CD14-positive monocyte (primary cell): ENCODE data around the gene CARM1. TPM values are rescaled to one million over a fixed set of nuclear protein-coding genes. Genes with fewer than 3 reads are reported as not detected.

ENCODE experiments used
- DNase-seq, 3 donors: peaks; one replicate each; pipeline ENCODE4 v3.0.0-alpha.2; 2011 to 2022
- H2AFZ ChIP-seq: 2 replicates; pipeline ENCODE4 v1.6.0; 2012; ENCODE audit warnings: mild to moderate bottlenecking, low read depth, low read length, inconsistent platforms; ENCODE audit not compliant: insufficient read depth, poor library complexity, severe bottlenecking
- H3K27ac ChIP-seq, 2 donors: 1 replicate in 1 of 2; 2 replicates in 1 of 2; pipeline ENCODE4 v1.5.1; 2012 to 2013; ENCODE audit warnings: low read length in 2 of 2, control low read depth in 1 of 2, inconsistent platforms in 1 of 2, low read depth in 1 of 2, mild to moderate bottlenecking in 1 of 2
- H3K27me3 ChIP-seq, 2 donors: one replicate each; pipeline versions ENCODE4 v1.6.0 to v1.6.1; 2011 to 2013; ENCODE audit warnings: low read length in 2 of 2; ENCODE audit not compliant: control insufficient read depth in 2 of 2, insufficient read depth in 2 of 2
- H3K36me3 ChIP-seq, 2 donors: replicated peaks in 1 of 2; 1 replicate in 1 of 2; 2 replicates in 1 of 2; pipeline versions ENCODE4 v1.5.1 to v1.6.1; 2012 to 2013; ENCODE audit warnings: low read length in 2 of 2, control low read depth in 1 of 2, inconsistent platforms in 1 of 2, mild to moderate bottlenecking in 1 of 2; ENCODE audit not compliant: insufficient read depth in 2 of 2, control insufficient read depth in 1 of 2
- H3K4me1 ChIP-seq, 2 donors: 1 replicate in 1 of 2; 2 replicates in 1 of 2; pipeline versions ENCODE4 v1.5.1 to v1.6.1; 2012 to 2013; ENCODE audit warnings: low read length in 2 of 2, control low read depth in 1 of 2, inconsistent platforms in 1 of 2, mild to moderate bottlenecking in 1 of 2, moderate library complexity in 1 of 2; ENCODE audit not compliant: insufficient read depth in 2 of 2, control insufficient read depth in 1 of 2
- H3K4me2 ChIP-seq: replicated peaks from 2 replicates; pipeline ENCODE3; 2012; ENCODE audit warnings: low read length, moderate library complexity, mild to moderate bottlenecking; ENCODE audit not compliant: poor library complexity, severe bottlenecking; ENCODE audit errors: extremely low read depth
- H3K4me3 ChIP-seq, 3 experiments: fragments of 200-600 bp in 1 of 3; sonication (generic) in 1 of 3; replicated peaks in 1 of 3; 1 replicate in 2 of 3; 2 replicates in 1 of 3; pipeline ENCODE4 v1.5.1; 2011 to 2013; ENCODE audit warnings: low read length in 3 of 3, mild to moderate bottlenecking in 3 of 3, control low read depth in 2 of 3, low read depth in 2 of 3, inconsistent platforms in 1 of 3, moderate library complexity in 1 of 3
- H3K79me2 ChIP-seq: 2 replicates; pipeline ENCODE4 v1.6.0; 2012; ENCODE audit warnings: mild to moderate bottlenecking, control low read depth, inconsistent platforms, low read length, moderate library complexity; ENCODE audit not compliant: insufficient read depth
- H3K9ac ChIP-seq: 2 replicates; pipeline ENCODE4 v1.6.0; 2017; ENCODE audit warnings: low read length, mild to moderate bottlenecking; ENCODE audit not compliant: insufficient read depth, poor library complexity, severe bottlenecking
- H3K9me3 ChIP-seq, 2 donors: replicated peaks in 1 of 2; 1 replicate in 1 of 2; 2 replicates in 1 of 2; pipeline versions ENCODE4 v1.5.1 to v1.6.1; 2012 to 2013; ENCODE audit warnings: low read length in 2 of 2, control low read depth in 1 of 2; ENCODE audit not compliant: control insufficient read depth in 1 of 2, insufficient read depth in 1 of 2
- H4K20me1 ChIP-seq: 2 replicates; pipeline ENCODE4 v1.6.0; 2012; ENCODE audit warnings: mild to moderate bottlenecking, low read length, control low read depth, moderate library complexity; ENCODE audit not compliant: insufficient read depth
- H3K27ac Mint-ChIP-seq, 7 donors: one replicate each; pipeline ENCODE4 v1.8.0; 2020; ENCODE audit warnings: mild to moderate bottlenecking in 7 of 7, mixed read lengths in 7 of 7, moderate library complexity in 6 of 7, inconsistent platforms in 2 of 7
- H3K27me3 Mint-ChIP-seq, 3 donors: one replicate each; pipeline ENCODE4 v1.8.0; 2021 to 2022; ENCODE audit warnings: low read depth in 3 of 3, mild to moderate bottlenecking in 3 of 3, mixed read lengths in 3 of 3, moderate library complexity in 3 of 3, inconsistent platforms in 1 of 3
- H3K36me3 Mint-ChIP-seq, 2 donors: one replicate each; pipeline ENCODE4 v1.8.0; 2020; ENCODE audit warnings: mixed read lengths in 2 of 2, inconsistent platforms in 1 of 2, mild to moderate bottlenecking in 1 of 2
- H3K4me1 Mint-ChIP-seq: one replicate; pipeline ENCODE4 v1.8.0; 2020; ENCODE audit warnings: mild to moderate bottlenecking, mixed read lengths
- H3K4me3 Mint-ChIP-seq, 2 donors: one replicate each; pipeline ENCODE4 v1.8.0; 2020; ENCODE audit warnings: mild to moderate bottlenecking in 2 of 2, mixed read lengths in 2 of 2, moderate library complexity in 1 of 2
- H3K9me3 Mint-ChIP-seq, 7 donors: one replicate each; pipeline ENCODE4 v1.8.0; 2020 to 2022; ENCODE audit warnings: mixed read lengths in 7 of 7, mild to moderate bottlenecking in 6 of 7, moderate library complexity in 6 of 7, inconsistent platforms in 2 of 7
- WGBS: methylation state at CpG from one replicate; pipeline ENCODE4 v1.1.5; 2013; ENCODE audit warnings: missing lambda C conversion rate; ENCODE audit not compliant: insufficient coverage; 5-methylcytosine and 5-hydroxymethylcytosine counted together
- intact Hi-C, 2 donors: fragments of 100-400 bp; cut with micrococcal nuclease; formaldehyde crosslinking; loops; one replicate each; pipeline versions ENCODE4 v1.15.0 to v1.15.1; 2023
- polyA plus RNA-seq, 3 donors: library from polyadenylated mRNA; depleted of rRNA in 1 of 3; unstranded in 2 of 3; stranded (reverse) in 1 of 3; fragments of 300-500 nt in 2 of 3; fragments of >200 nt in 1 of 3; fragmentation: Illumina TruSeq in 2 of 3; gene quantifications; 1 replicate in 2 of 3; 2 replicates in 1 of 3; pipeline ENCODE4 v1.2.3, GENCODE V29; 2012 to 2021
- TF ChIP-seq, protein P1 (sequence below): fragments of 200-600 bp; IDR thresholded peaks from one replicate; pipeline ENCODE4 v1.8.0; 2022; ENCODE audit warnings: antibody characterized with exemption, mild to moderate bottlenecking

Gene CARM1
- polyA plus RNA-seq, 3 donors = 0.17 to 26.3 (median 0.29) TPM

GRCh38 chr19:10921910-10922637 lies 50.7 kb downstream of the CARM1 start:
- no peak for DNase-seq
- Histone ChIP-seq H3K9ac (no peak overlapping the region), H3K27me3 (no peaks in the 10 kb centered on the region), H3K36me3 (peaks cover 53 to 70% of the 10 kb centered on the region in 2 donors), H3K79me2 (peaks cover 1% of the 10 kb centered on the region), H3K4me2 (no peak overlapping the region), H3K4me1 (peaks cover 0 to under 1% of the 10 kb centered on the region in 2 donors), H3K4me3 (no peak overlapping the region), H3K9me3 (no peaks in the 10 kb centered on the region), H3K27ac (no peak overlapping the region), H2AFZ (no peak overlapping the region), H4K20me1 (no peaks in the 10 kb centered on the region)
- H3K27ac Mint-ChIP-seq = peak overlapping the region in 1 of 7 donors; percentile 63
- peaks cover 45 to 76% of the 10 kb centered on the region in 2 donors for H3K36me3 Mint-ChIP-seq
- no peak overlapping the region for H3K4me3 Mint-ChIP-seq
- no peaks in the 10 kb centered on the region for H3K9me3 Mint-ChIP-seq
- TF ChIP-seq, protein P1, sequence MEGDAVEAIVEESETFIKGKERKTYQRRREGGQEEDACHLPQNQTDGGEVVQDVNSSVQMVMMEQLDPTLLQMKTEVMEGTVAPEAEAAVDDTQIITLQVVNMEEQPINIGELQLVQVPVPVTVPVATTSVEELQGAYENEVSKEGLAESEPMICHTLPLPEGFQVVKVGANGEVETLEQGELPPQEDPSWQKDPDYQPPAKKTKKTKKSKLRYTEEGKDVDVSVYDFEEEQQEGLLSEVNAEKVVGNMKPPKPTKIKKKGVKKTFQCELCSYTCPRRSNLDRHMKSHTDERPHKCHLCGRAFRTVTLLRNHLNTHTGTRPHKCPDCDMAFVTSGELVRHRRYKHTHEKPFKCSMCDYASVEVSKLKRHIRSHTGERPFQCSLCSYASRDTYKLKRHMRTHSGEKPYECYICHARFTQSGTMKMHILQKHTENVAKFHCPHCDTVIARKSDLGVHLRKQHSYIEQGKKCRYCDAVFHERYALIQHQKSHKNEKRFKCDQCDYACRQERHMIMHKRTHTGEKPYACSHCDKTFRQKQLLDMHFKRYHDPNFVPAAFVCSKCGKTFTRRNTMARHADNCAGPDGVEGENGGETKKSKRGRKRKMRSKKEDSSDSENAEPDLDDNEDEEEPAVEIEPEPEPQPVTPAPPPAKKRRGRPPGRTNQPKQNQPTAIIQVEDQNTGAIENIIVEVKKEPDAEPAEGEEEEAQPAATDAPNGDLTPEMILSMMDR = no peak
- peaks cover under 1% of the 10 kb centered on the region for H3K4me1 Mint-ChIP-seq
- intact Hi-C loops = loop anchor here in 1 of 2 donors (10.0 kb wide), 1 partner anchor 47 kb away; the partner anchor contains the start of gene CARM1
- WGBS = 91% methylated on average over 25 of the region's 33 CpGs
- peaks cover 0 to 1% (median 0%) of the 10 kb centered on the region in 3 donors for H3K27me3 Mint-ChIP-seq

DNA sequence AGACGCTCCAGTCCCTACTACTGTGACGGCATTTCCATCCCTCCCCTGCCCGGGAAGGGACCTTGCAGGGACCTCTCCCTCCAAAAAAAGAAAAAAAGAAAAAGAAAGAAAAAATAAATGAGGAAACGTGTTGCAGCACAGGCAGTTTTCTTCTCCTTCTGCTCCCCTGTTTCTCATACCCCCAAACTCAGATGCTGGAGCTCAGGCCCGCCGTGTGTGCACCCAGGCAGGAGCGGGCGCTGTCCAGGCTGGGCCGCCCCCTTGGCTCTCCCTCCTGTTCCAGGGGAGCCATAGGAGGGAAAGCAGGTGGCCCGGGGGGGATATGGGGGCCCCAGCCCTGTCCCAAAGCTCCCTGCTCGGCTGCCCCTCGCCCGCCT lies 51.3 kb downstream of the CARM1 start:
- Mint-ChIP-seq H3K36me3 (peaks cover 45 to 78% of the 10 kb centered on the region in 2 donors), H3K27ac (no peak overlapping the region), H3K4me3 (no peak overlapping the region), H3K9me3 (no peaks in the 10 kb centered on the region), H3K27me3 (peaks cover 0 to 3% (median 0%) of the 10 kb centered on the region in 3 donors), H3K4me1 (peaks cover 6% of the 10 kb centered on the region)
- no peak overlapping the region for H3K9ac ChIP-seq
- intact Hi-C loops = loop anchor here in 1 of 2 donors (10.0 kb wide), 1 partner anchor 48 kb away; the partner anchor contains the start of gene CARM1
- TF ChIP-seq, protein P1 = no peak
- H3K4me2 ChIP-seq = no peak overlapping the region
- H3K9me3 ChIP-seq = no peaks in the 10 kb centered on the region
- peaks cover 7% of the 10 kb centered on the region for H3K79me2 ChIP-seq
- H3K27ac ChIP-seq = no peak overlapping the region
- DNase-seq = no peak
- H4K20me1 ChIP-seq = no peaks in the 10 kb centered on the region
- no peak overlapping the region for H3K4me3 ChIP-seq
- 98% methylated on average over 6 of the region's 13 CpGs for WGBS
- H2AFZ ChIP-seq = no peak overlapping the region
- peaks cover 53 to 70% of the 10 kb centered on the region in 2 donors for H3K36me3 ChIP-seq
- peaks cover 4 to 6% of the 10 kb centered on the region in 2 donors for H3K4me1 ChIP-seq
- no peaks in the 10 kb centered on the region for H3K27me3 ChIP-seq
